A673 (cell line): ENCODE measurements around the gene USP31. TPM values are rescaled to one million over a fixed set of nuclear protein-coding genes. Genes with fewer than 3 reads are reported as not detected.

Experiments used
- BruUV-seq: library from RNA; stranded (reverse); fragments of 400-500 nt; replicated peaks from 2 replicates; lab custom pipeline; 2021; lab: Mats Ljungman, UMichigan
- CTCF ChIA-PET: fragments of 300-600 bp; sonication (Branson Sonifier 250); formaldehyde crosslinking; loops from one replicate; lab custom pipeline; 2022; ENCODE audit warnings: antibody characterized with exemption; lab: Charles Lee
- POLR2A ChIA-PET: fragments of 300-600 bp; sonication (Branson Sonifier 250); formaldehyde crosslinking; loops from one replicate; lab custom pipeline; 2022; ENCODE audit warnings: antibody characterized with exemption; ENCODE audit not compliant: low non-redundant PET; lab: Charles Lee
- DNase-seq: peaks from one replicate; pipeline ENCODE4 v3.0.0-alpha.2; 2015; ENCODE audit warnings: low spot score
- H3K27ac ChIP-seq: fragments of 200-600 bp; sonication (generic); 2 replicates; pipeline ENCODE4 v1.5.1; 2016; ENCODE audit warnings: mixed run types, low read depth, mild to moderate bottlenecking, mixed read lengths, antibody characterized with exemption, low read length; ENCODE audit not compliant: poor library complexity, severe bottlenecking
- H3K27me3 ChIP-seq: fragments of 200-600 bp; sonication (generic); replicated peaks from 2 replicates; pipeline ENCODE4 v1.6.1; 2017; ENCODE audit warnings: mixed run types, low read depth, mild to moderate bottlenecking, mixed read lengths, antibody characterized with exemption, low read length; ENCODE audit not compliant: insufficient read depth, poor library complexity
- H3K36me3 ChIP-seq: fragments of 200-600 bp; sonication (generic); 2 replicates; pipeline ENCODE4 v1.6.1; 2016; ENCODE audit warnings: mixed run types, mild to moderate bottlenecking, mixed read lengths, antibody characterized with exemption, low read length; ENCODE audit not compliant: insufficient read depth, poor library complexity, severe bottlenecking
- H3K4me1 ChIP-seq: fragments of 200-600 bp; sonication (generic); 2 replicates; pipeline ENCODE4 v1.6.1; 2017; ENCODE audit warnings: mixed run types, mild to moderate bottlenecking, mixed read lengths, antibody characterized with exemption, low read length; ENCODE audit not compliant: insufficient read depth, poor library complexity, severe bottlenecking
- H3K4me3 ChIP-seq: fragments of 200-600 bp; sonication (generic); 2 replicates; pipeline ENCODE4 v1.5.1; 2016; ENCODE audit warnings: low read depth, mixed run types, mild to moderate bottlenecking, mixed read lengths, low read length; ENCODE audit not compliant: poor library complexity, severe bottlenecking
- H3K9me3 ChIP-seq: fragments of 200-600 bp; sonication (generic); 2 replicates; pipeline ENCODE4 v1.6.1; 2016; ENCODE audit warnings: mixed run types, low read depth, mild to moderate bottlenecking, mixed read lengths, antibody characterized with exemption, low read length; ENCODE audit not compliant: poor library complexity, severe bottlenecking
- CTCF ChIP-seq: fragments of 300-800, 200-600 bp; sonication (generic); conservative IDR thresholded peaks from 2 replicates; pipeline ENCODE4 v1.5.1; 2017; ENCODE audit warnings: low read depth, mild to moderate bottlenecking, antibody characterized with exemption, low read length, moderate library complexity, mixed read lengths
- EZH2 ChIP-seq: fragments of 200-600 bp; sonication (generic); IDR thresholded peaks from 2 replicates; pipeline ENCODE4 v1.6.1; 2017; ENCODE audit warnings: borderline replicate concordance, low read depth, mild to moderate bottlenecking, mixed read lengths, antibody characterized with exemption, low read length; ENCODE audit not compliant: poor library complexity, severe bottlenecking
- intact Hi-C: fragments of 100-400 bp; cut with micrococcal nuclease; formaldehyde crosslinking; loops from one replicate; pipeline ENCODE4 v1.10.0; 2022; ENCODE audit not compliant: unreplicated experiment
- total RNA-seq: library from RNA; stranded (reverse); gene quantifications from 2 replicates; pipeline ENCODE4 v1.2.3, GENCODE V29; 2021

The USP31 gene
- total RNA-seq, 1 experiment from 2014 or later: 34.4 TPM

- Histone ChIP-seq H3K27me3 (no peaks in the 10 kb centered on the region), H3K27ac (no peak overlapping the region), H3K36me3 (no peaks in the 10 kb centered on the region), H3K9me3 (no peaks in the 10 kb centered on the region), H3K4me3 (no peak overlapping the region), H3K4me1 (peaks cover 43% of the 10 kb centered on the region)
- no peak for TF ChIP-seq CTCF
- TF ChIP-seq EZH2: no peak
- no TSS peak for BruUV-seq
- peak; percentile 71 for DNase-seq
- ChIA-PET POLR2A (no interaction called here), CTCF (no interaction called here)
- intact Hi-C loops: no loop called here
Measured at GRCh38 chr16:23124315-23124714, 24.9 kb downstream of the USP31 start.

- CTCF ChIA-PET: interaction anchor here (0.5 kb wide), 1 partner anchor 101 kb away, joined by 11 read pairs; no protein-coding TSS in a partner anchor
- Histone ChIP-seq H3K4me3 (no peak overlapping the region), H3K4me1 (peaks cover 56% of the 10 kb centered on the region), H3K36me3 (no peaks in the 10 kb centered on the region), H3K27ac (no peak overlapping the region), H3K9me3 (no peaks in the 10 kb centered on the region), H3K27me3 (no peaks in the 10 kb centered on the region)
- DNase-seq: no peak
- TF ChIP-seq CTCF (no peak), EZH2 (no peak)
- POLR2A ChIA-PET: no interaction called here
- BruUV-seq: no TSS peak
- intact Hi-C loops: no loop called here
Measured at GRCh38 chr16:23122144-23122543, 27.1 kb downstream of the USP31 start.

- peak; percentile 52 for DNase-seq
- no peaks in the 10 kb centered on the region for H3K36me3 ChIP-seq
- H3K27ac ChIP-seq: peak overlapping the region; percentile 12
- no peaks in the 10 kb centered on the region for H3K9me3 ChIP-seq
- H3K4me3 ChIP-seq: no peak overlapping the region
- no peaks in the 10 kb centered on the region for H3K27me3 ChIP-seq
- no TSS peak for BruUV-seq
- H3K4me1 ChIP-seq: peaks cover 58% of the 10 kb centered on the region
- CTCF ChIA-PET: no interaction called here
- POLR2A ChIA-PET: no interaction called here
- intact Hi-C loops: no loop called here
- no peak for TF ChIP-seq CTCF
- no peak for TF ChIP-seq EZH2
Measured at GRCh38 chr16:23121024-23121423, 28.2 kb downstream of the USP31 start.
